ENCODE data around the gene TRIL. TPM values are rescaled to one million over a fixed set of nuclear protein-coding genes. Genes with fewer than 3 reads are reported as not detected.

The TRIL gene
- total and polyA plus RNA-seq, 9 of the 15 experiments (the other 6 are each of a cell fraction or from before 2014, with no cell fraction given): not detected

DNA sequence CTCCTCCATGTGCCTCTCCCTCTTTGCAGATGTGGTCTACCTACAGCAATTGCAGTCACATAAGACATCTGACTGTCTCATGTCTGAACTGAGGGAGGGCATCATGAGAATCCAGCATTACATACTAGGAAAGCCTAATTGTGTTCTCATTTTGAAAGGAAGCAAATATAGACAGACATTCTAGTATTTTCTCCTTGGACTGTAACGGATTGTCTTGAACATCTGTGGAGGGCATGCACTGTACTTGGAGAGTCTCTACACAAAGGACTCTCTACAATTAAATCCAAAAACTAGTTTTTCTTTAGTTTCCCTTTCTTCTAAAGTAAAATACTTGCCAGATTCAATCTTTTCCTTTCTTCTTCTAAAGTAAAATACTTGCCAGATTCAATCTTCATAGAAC lies 34.7 kb upstream of the TRIL start:
- in situ Hi-C loops (cut with MboI): no loop called here
- ChIA-PET POLR2A (no interaction called here), CTCF (ENCODE audit: low intra/inter-chr PET ratio) (no interaction called here)
- no peaks in the 10 kb centered on the region for H3K9me3 ChIP-seq (replicated peaks; ENCODE audit: control insufficient read depth, insufficient read depth, low read depth, low read length)
- DNase-seq (ENCODE audit: extremely low read depth in 1 of 4, low spot score in 3 of 4) (no peak), ATAC-seq (no peak), FAIRE-seq (no peak)
- intact Hi-C loops (cut with micrococcal nuclease): no loop called here
- H3K4me1 ChIP-seq (replicated peaks in 1 of 2; ENCODE audit: control insufficient read depth in 2 of 2, insufficient read depth in 2 of 2, low read length in 2 of 2): no peaks in the 10 kb centered on the region
- H3K9ac ChIP-seq (ENCODE audit: insufficient read depth in 1 of 2, low read depth in 2 of 2, low read length in 2 of 2): no peak overlapping the region
- no peaks in the 10 kb centered on the region for H3K36me3 ChIP-seq (ENCODE audit: control insufficient read depth, insufficient read depth, low read length)
- no peak overlapping the region for H3K27ac ChIP-seq (ENCODE audit: extremely low read depth, low read depth, low read length)
- no peak overlapping the region for H2AFZ ChIP-seq (ENCODE audit: low read depth, low read length)
- TF ChIP-seq HES1 (IDR thresholded peaks at IDR 0.05; ENCODE audit: low read depth) (no peak), NBN (IDR thresholded peaks at IDR 0.05; ENCODE audit: low read depth) (no peak), TFAP4 (CRISPR knock-in tag; IDR thresholded peaks at IDR 0.05; ENCODE audit: borderline replicate concordance) (no peak), POLR3A (IDR thresholded peaks at IDR 0.05; ENCODE audit: borderline replicate concordance, extremely low read depth, insufficient read depth, insufficient read length) (no peak), ZFP30 (CRISPR knock-in tag; IDR thresholded peaks at IDR 0.05; ENCODE audit: borderline replicate concordance) (no peak), E2F1 (CRISPR knock-in tag; IDR thresholded peaks at IDR 0.05) (no peak), TAF9B (IDR thresholded peaks at IDR 0.05; ENCODE audit: partially characterized antibody) (no peak), U2AF2 (optimal IDR thresholded peaks at IDR 0.05; ENCODE audit: low read depth, low read length) (no peak), CXXC5 (CRISPR knock-in tag; IDR thresholded peaks at IDR 0.05) (no peak), PHF21A (IDR thresholded peaks at IDR 0.05; ENCODE audit: borderline replicate concordance, low read depth) (no peak), ZNF197 (CRISPR knock-in tag; IDR thresholded peaks at IDR 0.05; ENCODE audit: low read depth) (no peak), CBX1 (IDR thresholded peaks at IDR 0.05; ENCODE audit: low read depth) (no peak), MLX (CRISPR knock-in tag; conservative IDR thresholded peaks at IDR 0.05) (no peak), RBM25 (IDR thresholded peaks at IDR 0.05; ENCODE audit: low read depth, low read length, severe bottlenecking) (no peak), HDGF (IDR thresholded peaks at IDR 0.05) (no peak)
- TF ChIP-seq, protein P1, sequence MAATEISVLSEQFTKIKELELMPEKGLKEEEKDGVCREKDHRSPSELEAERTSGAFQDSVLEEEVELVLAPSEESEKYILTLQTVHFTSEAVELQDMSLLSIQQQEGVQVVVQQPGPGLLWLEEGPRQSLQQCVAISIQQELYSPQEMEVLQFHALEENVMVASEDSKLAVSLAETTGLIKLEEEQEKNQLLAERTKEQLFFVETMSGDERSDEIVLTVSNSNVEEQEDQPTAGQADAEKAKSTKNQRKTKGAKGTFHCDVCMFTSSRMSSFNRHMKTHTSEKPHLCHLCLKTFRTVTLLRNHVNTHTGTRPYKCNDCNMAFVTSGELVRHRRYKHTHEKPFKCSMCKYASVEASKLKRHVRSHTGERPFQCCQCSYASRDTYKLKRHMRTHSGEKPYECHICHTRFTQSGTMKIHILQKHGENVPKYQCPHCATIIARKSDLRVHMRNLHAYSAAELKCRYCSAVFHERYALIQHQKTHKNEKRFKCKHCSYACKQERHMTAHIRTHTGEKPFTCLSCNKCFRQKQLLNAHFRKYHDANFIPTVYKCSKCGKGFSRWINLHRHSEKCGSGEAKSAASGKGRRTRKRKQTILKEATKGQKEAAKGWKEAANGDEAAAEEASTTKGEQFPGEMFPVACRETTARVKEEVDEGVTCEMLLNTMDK (IDR thresholded peaks at IDR 0.05; ENCODE audit: borderline replicate concordance, insufficient read depth, low read depth, low read length, poor library complexity, severe bottlenecking): no peak
- H3K9me1 ChIP-seq (ENCODE audit: control insufficient read depth, insufficient read depth, low read length): no peaks in the 10 kb centered on the region
- 0% methylated on average over 1 of the region's 1 CpG for WGBS (ENCODE audit: insufficient coverage, low coverage, missing lambda C conversion rate)
- no peak overlapping the region for H3K4me2 ChIP-seq (ENCODE audit: insufficient read depth, low read length)
- H3K4me3 ChIP-seq: no peak overlapping the region
- H3K79me2 ChIP-seq (ENCODE audit: control insufficient read depth, insufficient read depth, low read length): no peaks in the 10 kb centered on the region
- no peaks in the 10 kb centered on the region for H3K27me3 ChIP-seq (ENCODE audit: control insufficient read depth in 2 of 2, insufficient read depth in 2 of 2, low read length in 2 of 2)
- no peaks in the 10 kb centered on the region for H4K20me1 ChIP-seq (replicated peaks; ENCODE audit: control insufficient read depth, insufficient read depth, low read length)
- no TSS peak for BruUV-seq (replicated peaks)

Measured in K562 (cell line).